NOMO-1 treated with dmso at 0.1 percent for 144 hours (cell line): Measurements from ENCODE around the gene MYLK.

ENCODE experiments used
- DNase-seq: peaks from one replicate; lab custom pipeline; 2025; ENCODE audit not compliant: unreplicated experiment; lab: John Stamatoyannopoulos, UW

The MYLK gene

GRCh38 chr3:123877466-123877865 lies 6.7 kb downstream of the MYLK start:
- DNase-seq = no peak

GRCh38 chr3:123876858-123877257 lies 7.3 kb downstream of the MYLK start:
- no peak for DNase-seq

- no peak for DNase-seq
Observed at GRCh38 chr3:123872621-123873020, 11.5 kb downstream of the MYLK start.

GRCh38 chr3:123871946-123872345 lies 12.2 kb downstream of the MYLK start:
- DNase-seq = no peak

DNA sequence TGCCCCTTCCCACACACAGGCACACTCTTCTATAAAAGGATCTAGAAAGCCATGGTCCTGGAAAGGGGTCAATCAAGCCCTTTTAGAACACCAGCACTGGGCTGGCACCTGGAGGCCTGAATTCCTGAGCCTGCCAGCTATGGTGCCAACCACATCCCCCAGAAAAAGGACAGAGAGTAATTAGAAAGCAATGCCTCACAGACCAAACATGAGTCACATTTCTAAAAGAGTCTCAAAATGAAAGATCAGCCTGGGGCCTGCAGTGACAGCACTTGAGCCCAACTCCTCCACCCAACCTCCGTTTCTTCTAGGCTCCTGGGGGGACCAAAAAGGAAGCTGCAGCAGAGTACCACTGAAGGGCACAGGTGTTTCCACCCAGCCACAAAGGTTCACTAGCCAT lies 14.1 kb downstream of the MYLK start:
- no peak for DNase-seq

- DNase-seq = no peak
Observed at GRCh38 chr3:123869165-123869564, 15.0 kb downstream of the MYLK start.

GRCh38 chr3:123864706-123865105 lies 19.4 kb downstream of the MYLK start:
- no peak for DNase-seq

DNA sequence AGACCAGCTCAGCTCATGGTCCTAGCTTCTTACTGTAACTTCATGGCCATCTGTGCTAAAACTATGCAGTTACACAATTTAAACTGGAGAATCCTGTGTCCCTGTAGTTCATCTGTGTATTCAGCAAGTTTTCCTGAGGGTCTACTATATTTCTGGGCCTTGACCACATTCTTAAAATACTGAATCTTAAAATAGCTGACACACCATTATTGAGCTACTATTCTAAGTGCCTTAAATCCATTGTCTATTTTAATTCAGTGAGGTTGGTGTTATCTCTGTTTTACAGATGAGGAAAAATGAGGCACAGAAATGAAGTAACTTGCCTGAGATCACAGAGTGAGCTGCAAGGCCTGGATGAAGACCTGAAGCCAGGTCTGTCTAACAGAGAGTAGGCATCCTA lies 22.0 kb downstream of the MYLK start:
- no peak for DNase-seq

GRCh38 chr3:123861081-123861836 lies 22.9 kb downstream of the MYLK start:
- no peak for DNase-seq

- DNase-seq = no peak
Observed at GRCh38 chr3:123859177-123859576, 25.0 kb downstream of the MYLK start.

- no peak for DNase-seq
Observed at GRCh38 chr3:123854905-123855304, 29.2 kb downstream of the MYLK start.

GRCh38 chr3:123853686-123854372 lies 30.3 kb downstream of the MYLK start:
- no peak for DNase-seq

GRCh38 chr3:123847209-123847608 lies 36.9 kb downstream of the MYLK start:
- DNase-seq = no peak

- DNase-seq = no peak
Observed at GRCh38 chr3:123843668-123844067, 40.5 kb downstream of the MYLK start.

DNA sequence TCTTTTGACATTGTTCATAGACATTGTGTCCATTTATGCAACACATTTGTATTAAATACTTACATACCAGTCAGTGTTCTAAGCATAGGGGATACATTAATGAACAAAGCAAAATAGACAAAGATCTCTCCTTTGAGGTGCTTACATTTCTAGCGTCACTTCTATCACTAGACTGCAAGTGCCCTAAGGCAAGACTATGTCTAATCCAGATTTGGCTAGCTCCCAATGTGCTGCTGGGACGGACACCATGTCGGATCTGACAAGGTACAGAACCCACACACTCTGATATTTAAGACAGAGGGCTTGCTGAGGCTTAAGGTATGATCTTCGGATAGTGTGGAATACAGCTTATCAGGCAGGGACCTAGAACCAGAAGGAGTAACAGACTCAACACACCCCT lies 41.4 kb downstream of the MYLK start:
- no peak for DNase-seq

DNA sequence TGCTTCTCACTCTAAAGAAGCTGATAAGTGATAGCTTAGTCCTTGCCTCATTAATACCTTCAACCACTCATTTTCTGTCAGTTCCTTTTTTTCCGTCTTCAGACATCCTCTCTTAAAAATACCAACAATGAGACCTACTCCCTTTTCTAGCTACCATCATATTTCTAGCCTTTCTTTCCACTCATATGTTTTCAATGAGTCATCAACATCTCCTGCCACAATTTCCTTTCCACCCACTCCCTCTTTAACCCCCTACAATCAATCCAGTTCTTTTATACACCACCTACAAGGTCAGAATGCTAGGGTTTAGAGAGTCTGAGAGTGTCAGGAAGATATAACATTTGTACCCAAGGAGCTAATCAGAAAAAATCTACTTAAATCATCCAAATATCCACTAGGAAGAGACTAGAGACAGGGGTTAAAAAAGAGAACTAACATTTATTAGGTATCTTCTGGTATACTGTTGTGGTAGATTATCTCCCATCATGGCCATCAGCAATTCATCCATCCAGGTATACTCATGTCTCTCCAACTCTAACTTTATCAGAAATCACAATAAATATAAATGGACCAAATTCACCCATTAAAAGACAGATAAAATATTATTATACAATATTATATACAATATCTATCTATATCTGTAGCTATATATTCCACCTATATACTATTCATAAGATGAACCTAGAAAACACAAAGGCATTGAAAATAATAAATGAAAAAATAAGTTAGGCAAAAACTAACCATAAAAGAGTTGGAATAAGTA lies 42.5 kb downstream of the MYLK start:
- no peak for DNase-seq

DNA sequence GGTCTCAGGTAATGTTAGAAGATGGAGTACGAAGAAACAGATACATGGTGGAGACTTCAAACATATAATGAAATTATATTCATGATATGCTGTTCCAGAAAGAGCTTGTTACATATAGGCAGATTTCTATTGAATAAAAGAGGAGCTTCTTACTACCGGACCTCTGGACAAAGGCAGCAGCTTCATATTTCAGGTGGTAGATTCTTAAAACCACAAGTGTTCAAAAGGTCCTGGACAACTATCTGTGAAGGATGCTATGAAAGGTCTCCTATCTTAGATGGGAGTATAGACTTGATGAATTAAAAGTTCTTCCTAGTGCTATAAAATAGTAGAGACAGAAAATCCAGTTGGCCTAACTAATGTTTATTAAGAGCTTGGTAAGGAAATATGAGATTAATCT lies 43.2 kb downstream of the MYLK start:
- DNase-seq = no peak

DNA sequence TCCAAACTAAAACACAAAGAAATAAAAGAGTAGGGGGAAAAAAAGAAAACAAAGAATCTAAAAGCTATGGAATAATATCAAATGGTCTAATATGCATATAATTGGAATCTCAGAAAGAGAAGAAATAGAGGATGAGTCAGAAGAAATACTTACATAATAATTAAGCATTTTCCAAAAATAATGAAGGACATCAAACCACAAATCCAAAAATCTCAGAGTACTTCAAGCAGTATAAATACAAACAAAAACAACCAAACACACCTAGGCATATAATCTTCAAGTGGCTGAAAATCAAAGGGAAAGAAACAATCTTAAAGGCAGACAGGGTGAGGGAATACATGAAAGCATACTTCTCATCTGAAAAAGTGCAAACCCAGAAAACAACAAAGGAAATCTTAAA lies 46.3 kb downstream of the MYLK start:
- DNase-seq = no peak

DNA sequence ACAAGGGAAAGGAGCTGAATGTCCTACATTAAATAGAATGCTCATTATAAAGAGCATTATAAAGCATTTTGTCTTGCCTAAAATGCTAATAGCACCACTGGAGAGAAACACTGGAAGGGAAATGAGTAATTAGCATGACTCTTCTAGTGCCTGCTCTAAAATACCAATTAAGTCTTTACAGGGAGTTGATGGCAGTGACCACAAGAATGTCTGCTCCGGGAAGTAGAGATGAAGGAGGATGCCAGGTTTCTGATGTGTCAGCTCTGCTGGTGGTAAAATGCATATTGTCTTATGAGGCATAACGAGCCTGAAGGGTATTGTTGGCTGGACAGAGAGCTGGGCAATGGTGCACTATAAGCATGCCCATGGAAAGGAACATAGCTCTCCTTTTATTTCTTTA lies 49.5 kb downstream of the MYLK start:
- no peak for DNase-seq

- DNase-seq = no peak
Observed at GRCh38 chr3:123833398-123833785, 50.7 kb downstream of the MYLK start.

- DNase-seq = no peak
Observed at GRCh38 chr3:123832692-123833397, 51.3 kb downstream of the MYLK start.
